HepG2 (cell line): Measurements from ENCODE around the gene GPD1. TPM values are rescaled to one million over a fixed set of nuclear protein-coding genes. Genes with fewer than 3 reads are reported as not detected.

Source experiments
- ARID5B ChIP-seq: IDR thresholded peaks from 2 replicates; pipeline ENCODE4 v1.4.0; 2020; ENCODE audit warnings: mild to moderate bottlenecking, missing genetic modification reagents
- IRF2 ChIP-seq: IDR thresholded peaks from 2 replicates; pipeline ENCODE4 v1.6.1; 2018; ENCODE audit warnings: missing genetic modification reagents, missing compliant biosample characterization
- KMT2A ChIP-seq: sonication (generic); formaldehyde crosslinking; IDR thresholded peaks from 2 replicates; pipeline ENCODE4 v1.4.0; 2020; ENCODE audit warnings: missing genetic modification reagents
- MYC ChIP-seq: sonication (generic); formaldehyde crosslinking; IDR thresholded peaks from 2 replicates; pipeline ENCODE4 v1.9.0; 2021; ENCODE audit warnings: missing genetic modification reagents, borderline replicate concordance
- NR2F1 ChIP-seq, 2 experiments: fragments of 450-650 bp in 1 of 2; formaldehyde crosslinking in 1 of 2; IDR thresholded peaks; 2 replicates each; pipeline versions ENCODE4 v1.5.0 to v1.6.1; 2016 to 2020; ENCODE audit warnings: mild to moderate bottlenecking in 1 of 2, missing compliant biosample characterization in 1 of 2, missing genetic modification reagents in 1 of 2, moderate library complexity in 1 of 2
- SMAD3 ChIP-seq: sonication (generic); formaldehyde crosslinking; IDR thresholded peaks from 2 replicates; pipeline ENCODE4 v1.4.0; 2020; ENCODE audit warnings: missing genetic modification reagents
- polyA plus RNA-seq, 8 experiments: library from polyadenylated mRNA; depleted of rRNA in 3 of 8; stranded (reverse) in 7 of 8; unstranded in 1 of 8; fragments of >200 nt; fragmentation: Illumina TruSeq in 4 of 8; extraction: Trizol in 4 of 8; gene quantifications; 2 replicates each; pipeline versions ENCODE4 v1.2.1 to v1.2.3, GENCODE V29; 2011 to 2016; ENCODE audit warnings: low read depth in 4 of 8, missing spikeins in 1 of 8, mixed read lengths in 1 of 8; ENCODE audit not compliant: insufficient read depth in 1 of 8
- total RNA-seq, 5 experiments: library from RNA; depleted of rRNA; stranded (reverse); fragments of >200 nt; fragmentation: Illumina TruSeq; extraction: Trizol; gene quantifications; 2 replicates each; pipeline ENCODE4 v1.2.3, GENCODE V29; 2016; ENCODE audit warnings: low read depth in 1 of 5
- TF ChIP-seq, protein P1 (sequence below): sonication (generic); formaldehyde crosslinking; IDR thresholded peaks from 2 replicates; pipeline ENCODE4 v1.4.0; 2020; ENCODE audit warnings: missing genetic modification reagents
- TF ChIP-seq, protein P2 (sequence below): sonication (generic); formaldehyde crosslinking; IDR thresholded peaks from 2 replicates; pipeline ENCODE4 v1.8.1; 2023; ENCODE audit warnings: mild to moderate bottlenecking, inconsistent platforms, moderate library complexity, missing genetic modification reagents, borderline replicate concordance
- TF ChIP-seq, protein P3 (sequence below): sonication (generic); formaldehyde crosslinking; IDR thresholded peaks from 2 replicates; pipeline ENCODE4 v1.9.0; 2022; ENCODE audit warnings: low read depth, missing genetic modification reagents
- TF ChIP-seq, protein P4 (sequence below): sonication (generic); formaldehyde crosslinking; conservative IDR thresholded peaks from 2 replicates; pipeline ENCODE4 v1.4.0; 2020; ENCODE audit warnings: missing genetic modification reagents

The GPD1 gene
- total and polyA plus RNA-seq, 2 of the 13 experiments (the other 11 are each of a cell fraction or from before 2014, with no cell fraction given) = 3.7 to 30.6 TPM

GRCh38 chr12:50074936-50075807 is 28.6 kb upstream of the GPD1 start (continued):
- TF ChIP-seq, protein P1, sequence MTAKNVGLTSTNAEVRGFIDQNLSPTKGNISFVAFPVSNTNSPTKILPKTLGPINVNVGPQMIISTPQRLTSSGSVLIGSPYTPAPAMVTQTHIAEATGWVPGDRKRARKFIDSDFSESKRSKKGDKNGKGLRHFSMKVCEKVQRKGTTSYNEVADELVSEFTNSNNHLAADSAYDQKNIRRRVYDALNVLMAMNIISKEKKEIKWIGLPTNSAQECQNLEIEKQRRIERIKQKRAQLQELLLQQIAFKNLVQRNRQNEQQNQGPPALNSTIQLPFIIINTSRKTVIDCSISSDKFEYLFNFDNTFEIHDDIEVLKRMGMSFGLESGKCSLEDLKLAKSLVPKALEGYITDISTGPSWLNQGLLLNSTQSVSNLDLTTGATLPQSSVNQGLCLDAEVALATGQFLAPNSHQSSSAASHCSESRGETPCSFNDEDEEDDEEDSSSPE (CRISPR knock-in tag) = 0 out of 2 replicates have a peak, but pooled peaks have one; percentile 19
- TF ChIP-seq, protein P2, sequence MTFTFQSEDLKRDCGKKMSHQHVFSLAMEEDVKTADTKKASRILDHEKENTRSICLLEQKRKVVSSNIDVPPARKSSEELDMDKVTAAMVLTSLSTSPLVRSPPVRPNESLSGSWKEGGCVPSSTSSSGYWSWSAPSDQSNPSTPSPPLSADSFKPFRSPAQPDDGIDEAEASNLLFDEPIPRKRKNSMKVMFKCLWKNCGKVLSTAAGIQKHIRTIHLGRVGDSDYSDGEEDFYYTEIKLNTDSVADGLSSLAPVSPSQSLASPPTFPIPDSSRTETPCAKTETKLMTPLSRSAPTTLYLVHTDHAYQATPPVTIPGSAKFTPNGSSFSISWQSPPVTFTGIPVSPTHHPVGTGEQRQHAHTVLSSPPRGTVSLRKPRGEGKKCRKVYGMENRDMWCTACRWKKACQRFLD (CRISPR knock-in tag) = 0 out of 2 replicates have a peak, but pooled peaks have one; percentile 57
- TF ChIP-seq SMAD3 (CRISPR knock-in tag) = peak; percentile 62; the same call in 1 of the 2 replicates
- peak; percentile 46; the same call in 1 of the 2 replicates for TF ChIP-seq IRF2 (CRISPR knock-in tag)
- TF ChIP-seq NR2F1 (CRISPR knock-in tag; IDR thresholded peaks at IDR 0.05) = peak; percentile 74 to 76
- peak; percentile 57; the same call in 1 of the 2 replicates for TF ChIP-seq ARID5B (CRISPR knock-in tag)
- 0 out of 2 replicates have a peak, but pooled peaks have one; percentile 48 for TF ChIP-seq KMT2A (CRISPR knock-in tag)
- TF ChIP-seq, protein P3, sequence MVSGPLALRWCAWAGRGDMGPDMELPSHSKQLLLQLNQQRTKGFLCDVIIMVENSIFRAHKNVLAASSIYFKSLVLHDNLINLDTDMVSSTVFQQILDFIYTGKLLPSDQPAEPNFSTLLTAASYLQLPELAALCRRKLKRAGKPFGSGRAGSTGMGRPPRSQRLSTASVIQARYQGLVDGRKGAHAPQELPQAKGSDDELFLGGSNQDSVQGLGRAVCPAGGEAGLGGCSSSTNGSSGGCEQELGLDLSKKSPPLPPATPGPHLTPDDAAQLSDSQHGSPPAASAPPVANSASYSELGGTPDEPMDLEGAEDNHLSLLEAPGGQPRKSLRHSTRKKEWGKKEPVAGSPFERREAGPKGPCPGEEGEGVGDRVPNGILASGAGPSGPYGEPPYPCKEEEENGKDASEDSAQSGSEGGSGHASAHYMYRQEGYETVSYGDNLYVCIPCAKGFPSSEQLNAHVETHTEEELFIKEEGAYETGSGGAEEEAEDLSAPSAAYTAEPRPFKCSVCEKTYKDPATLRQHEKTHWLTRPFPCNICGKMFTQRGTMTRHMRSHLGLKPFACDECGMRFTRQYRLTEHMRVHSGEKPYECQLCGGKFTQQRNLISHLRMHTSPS (CRISPR knock-in tag) = no peak
- TF ChIP-seq MYC (CRISPR knock-in tag) = 0 out of 2 replicates have a peak, but pooled peaks have one; percentile 14
- TF ChIP-seq, protein P4, sequence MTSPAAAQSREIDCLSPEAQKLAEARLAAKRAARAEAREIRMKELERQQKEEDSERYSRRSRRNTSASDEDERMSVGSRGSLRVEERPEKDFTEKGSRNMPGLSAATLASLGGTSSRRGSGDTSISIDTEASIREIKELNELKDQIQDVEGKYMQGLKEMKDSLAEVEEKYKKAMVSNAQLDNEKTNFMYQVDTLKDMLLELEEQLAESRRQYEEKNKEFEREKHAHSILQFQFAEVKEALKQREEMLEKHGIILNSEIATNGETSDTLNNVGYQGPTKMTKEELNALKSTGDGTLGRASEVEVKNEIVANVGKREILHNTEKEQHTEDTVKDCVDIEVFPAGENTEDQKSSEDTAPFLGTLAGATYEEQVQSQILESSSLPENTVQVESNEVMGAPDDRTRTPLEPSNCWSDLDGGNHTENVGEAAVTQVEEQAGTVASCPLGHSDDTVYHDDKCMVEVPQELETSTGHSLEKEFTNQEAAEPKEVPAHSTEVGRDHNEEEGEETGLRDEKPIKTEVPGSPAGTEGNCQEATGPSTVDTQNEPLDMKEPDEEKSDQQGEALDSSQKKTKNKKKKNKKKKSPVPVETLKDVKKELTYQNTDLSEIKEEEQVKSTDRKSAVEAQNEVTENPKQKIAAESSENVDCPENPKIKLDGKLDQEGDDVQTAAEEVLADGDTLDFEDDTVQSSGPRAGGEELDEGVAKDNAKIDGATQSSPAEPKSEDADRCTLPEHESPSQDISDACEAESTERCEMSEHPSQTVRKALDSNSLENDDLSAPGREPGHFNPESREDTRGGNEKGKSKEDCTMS (CRISPR knock-in tag) = no peak
